ENCODE measurements around the gene FGA.
"Not testable (repeated sequence)": the region's sequence is repeated elsewhere in the genome, so short reads cannot be mapped to it uniquely, and the experiment has no call there.

FGA gene

DNA sequence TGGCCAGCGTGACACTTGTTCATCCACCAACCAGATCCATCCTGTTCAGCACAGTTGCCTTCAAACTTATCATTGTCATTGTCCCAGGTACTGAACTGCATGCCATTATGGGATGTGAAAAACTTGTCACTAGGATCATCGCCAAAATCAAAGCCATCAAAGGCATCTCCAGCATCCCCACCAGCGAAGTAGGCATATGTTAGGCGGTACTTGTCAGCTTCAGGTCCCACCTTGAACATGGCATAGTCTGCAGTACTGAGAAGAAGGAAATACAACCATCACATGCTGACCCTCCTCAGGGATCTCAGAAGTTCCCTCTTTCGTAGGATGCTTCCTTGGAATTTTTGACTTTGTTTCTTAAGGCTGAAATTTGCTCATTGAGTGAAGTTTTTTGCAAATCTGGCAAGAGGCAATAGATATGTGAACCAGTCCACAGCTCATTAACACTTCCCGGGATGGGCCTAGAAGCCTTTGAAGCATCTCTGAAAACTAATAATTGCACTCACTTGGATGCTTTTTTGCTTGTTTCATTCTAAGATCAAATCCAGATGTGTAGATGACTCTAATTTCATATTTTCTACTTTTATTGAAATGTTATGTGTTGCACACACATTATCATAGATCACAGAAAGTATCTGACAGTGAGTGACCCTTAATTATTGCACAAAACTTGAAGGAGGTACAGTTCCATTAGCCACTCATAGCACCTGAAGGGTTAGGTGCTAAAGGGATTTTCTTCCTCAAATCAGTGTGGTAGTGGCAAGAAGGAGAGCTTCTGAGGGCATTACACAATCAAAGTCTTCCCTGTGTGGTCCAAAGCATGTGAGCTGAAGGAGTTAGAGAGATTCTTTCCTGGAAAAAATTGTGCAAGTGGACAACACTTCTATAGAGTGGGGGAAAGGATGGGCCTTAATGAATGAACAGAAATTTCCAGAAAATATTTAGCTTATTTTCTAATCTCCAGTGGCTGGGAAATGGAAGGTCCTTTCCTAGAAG lies 16.5 kb upstream of the FGA start:
- no peak for DNase-seq

DNA sequence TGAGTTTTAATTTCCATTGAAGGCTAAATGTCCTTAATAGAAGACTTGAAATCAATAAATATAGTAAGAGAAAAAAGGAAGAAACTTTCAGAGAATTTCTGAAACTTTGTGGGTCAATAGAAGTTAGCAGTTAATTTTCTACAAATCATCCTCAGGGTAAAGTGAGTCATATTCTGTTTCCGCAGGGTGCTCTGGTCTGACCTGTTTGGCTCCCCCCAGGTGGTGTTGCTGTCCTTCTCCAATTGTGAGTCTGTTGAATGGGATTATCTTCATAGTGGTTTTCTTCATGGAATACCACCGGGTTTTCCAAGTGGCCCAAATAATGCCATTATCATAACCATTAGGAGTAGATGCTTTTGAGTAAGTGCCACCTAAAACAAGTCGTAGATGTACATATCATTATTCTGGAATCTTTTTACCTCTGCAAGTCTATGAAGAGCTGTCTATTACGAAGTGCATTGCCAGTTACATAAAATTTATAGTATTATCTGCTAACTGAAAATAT lies 14.2 kb upstream of the FGA start:
- no peak for DNase-seq

GRCh38 chr4:154603033-154603943 lies 12.7 kb upstream of the FGA start:
- DNase-seq = no peak

DNA sequence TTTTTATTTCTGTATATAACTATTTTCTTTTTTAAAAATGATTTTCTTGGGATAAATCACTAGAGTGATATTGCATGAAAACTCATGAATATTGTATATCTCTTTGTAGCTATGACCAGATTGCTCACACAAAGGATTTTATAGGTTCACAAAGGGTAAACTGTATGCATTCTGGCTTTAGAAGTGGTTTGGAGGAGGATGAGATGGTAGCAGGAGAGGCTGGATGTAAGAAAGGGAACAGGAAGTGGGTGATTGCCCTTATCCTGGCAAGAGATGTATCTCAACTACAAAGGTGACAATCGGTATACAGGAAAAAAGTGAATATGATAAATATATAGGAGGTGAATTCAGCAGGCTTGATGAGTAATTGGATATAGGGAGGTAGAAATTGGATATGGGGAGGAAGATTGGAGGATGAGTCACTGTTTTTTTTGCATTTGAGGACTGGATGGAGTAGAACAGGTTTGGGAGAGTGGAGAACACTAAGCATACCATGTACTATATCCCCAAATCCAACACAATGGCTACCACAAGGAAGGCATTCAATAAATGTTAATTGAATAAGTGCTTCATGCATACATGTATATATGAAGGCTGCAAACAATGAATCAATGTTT lies 12.0 kb upstream of the FGA start:
- peak; percentile 70 for DNase-seq

DNA sequence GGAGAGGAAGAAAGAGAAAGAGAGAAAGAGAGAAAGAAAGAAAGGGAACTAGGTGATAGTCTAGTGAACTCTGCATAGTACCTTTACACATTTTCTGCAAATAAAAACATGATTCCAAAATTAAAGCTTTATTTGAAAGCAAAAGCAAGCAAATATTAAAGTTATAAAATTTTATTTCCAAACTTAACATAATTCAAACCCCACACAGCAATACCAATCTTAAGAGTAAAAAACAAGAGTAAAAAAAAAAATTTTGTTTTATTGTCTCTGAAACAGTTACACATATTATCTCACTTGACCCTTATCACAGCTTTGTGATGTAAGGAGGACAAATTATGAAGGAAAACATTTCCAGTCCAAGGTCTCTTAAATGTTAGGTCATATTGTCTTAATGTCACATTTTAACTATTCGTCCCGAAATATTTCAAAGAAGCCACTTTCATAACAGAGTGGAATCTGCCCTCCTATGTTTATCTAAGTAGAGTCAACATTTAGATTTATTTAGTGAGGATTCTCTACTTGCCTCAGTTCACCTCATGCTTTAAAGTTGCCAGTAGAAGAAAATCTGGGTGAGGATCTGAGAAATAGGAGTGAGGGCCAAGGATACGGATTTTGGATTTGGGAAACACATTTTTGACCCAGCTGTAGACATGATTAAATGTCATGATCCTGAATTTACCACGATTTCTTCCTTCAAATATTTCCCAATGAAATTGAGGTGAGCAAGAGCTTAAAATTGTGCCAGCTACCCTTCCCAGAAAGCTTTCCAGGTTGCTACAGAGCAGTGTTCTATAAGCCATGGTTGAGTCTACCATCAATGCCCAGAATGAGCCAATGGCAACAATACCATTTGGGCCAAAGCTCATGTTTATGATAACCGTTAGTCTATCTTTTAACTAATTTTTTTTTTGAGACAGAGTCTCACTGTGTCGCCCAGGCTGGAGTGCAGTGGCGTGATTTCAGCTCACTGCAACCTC lies 7.5 kb upstream of the FGA start:
- no peak for DNase-seq

GRCh38 chr4:154597281-154597680 lies 6.7 kb upstream of the FGA start:
- not testable (repeated sequence) for DNase-seq

DNA sequence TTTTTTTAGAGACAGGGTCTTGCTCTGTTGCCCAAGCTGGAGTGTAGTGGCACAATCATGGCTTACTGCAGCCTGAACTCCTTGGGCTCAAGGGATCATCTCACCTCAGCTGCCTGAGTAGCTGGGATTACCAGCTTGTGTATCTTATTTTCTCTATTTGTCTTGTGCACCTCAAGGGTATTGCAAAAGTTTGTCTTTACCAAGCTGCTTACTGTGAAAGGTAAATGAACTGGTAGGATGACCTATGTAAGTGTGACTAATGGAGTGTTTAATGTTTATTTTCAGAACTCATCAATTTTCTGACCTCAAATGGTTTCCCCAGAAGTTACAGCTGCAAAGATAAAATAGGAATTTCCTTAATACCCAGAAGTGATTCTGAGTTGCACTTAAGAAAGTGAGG lies 5.3 kb upstream of the FGA start:
- peak; percentile 46 for DNase-seq

- not testable (repeated sequence) for DNase-seq
Observed at GRCh38 chr4:154594343-154594742, 3.8 kb upstream of the FGA start.

- DNase-seq = no peak
Observed at GRCh38 chr4:154593868-154594267, 3.3 kb upstream of the FGA start.

GRCh38 chr4:154591890-154592289 lies 1.3 kb upstream of the FGA start:
- no peak for DNase-seq

GRCh38 chr4:154589296-154590197 lies 995 bp downstream of the FGA start:
- DNase-seq = no peak

GRCh38 chr4:154588198-154588597 lies 2.3 kb downstream of the FGA start:
- DNase-seq = no peak

GRCh38 chr4:154586296-154587033 lies 4.1 kb downstream of the FGA start:
- DNase-seq = no peak

DNA sequence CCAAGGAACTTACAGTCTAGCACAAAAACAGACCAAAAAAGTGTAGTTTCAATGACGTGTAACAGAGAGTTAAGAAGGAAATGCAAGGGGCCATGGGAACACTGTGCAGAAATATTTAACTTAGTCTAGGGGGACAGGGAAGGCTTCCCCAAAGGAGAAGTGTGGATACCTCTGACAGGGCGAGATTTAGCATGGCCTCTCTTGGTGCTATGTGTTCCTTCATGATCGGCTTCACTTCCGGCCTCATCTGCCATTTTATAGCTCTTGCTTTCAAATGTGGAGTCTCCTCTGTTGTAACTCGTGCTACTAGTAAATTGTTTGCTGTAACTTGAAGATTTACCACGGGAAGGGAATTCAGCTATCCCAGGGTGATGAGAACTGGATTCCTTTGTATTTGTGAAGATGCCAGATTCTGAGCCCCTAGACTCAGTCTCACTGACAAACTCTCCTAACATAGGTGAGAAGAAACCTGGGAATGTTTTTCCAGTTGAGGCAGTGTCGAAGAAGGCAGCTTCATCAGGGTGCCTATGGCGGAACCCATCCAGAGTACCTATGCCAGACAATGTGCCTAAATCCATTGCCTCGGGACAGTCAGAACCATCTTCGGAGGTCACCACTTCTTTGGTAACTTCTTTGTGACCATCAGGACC lies 5.0 kb downstream of the FGA start:
- DNase-seq = no peak

- no peak for DNase-seq
Observed at GRCh38 chr4:154584259-154584658, 6.3 kb downstream of the FGA start.

GRCh38 chr4:154583677-154584076 lies 6.9 kb downstream of the FGA start:
- no peak for DNase-seq

- no peak for DNase-seq
Observed at GRCh38 chr4:154583230-154583629, 7.3 kb downstream of the FGA start.

GRCh38 chr4:154582723-154583122 lies 7.8 kb downstream of the FGA start:
- no peak for DNase-seq

DNA sequence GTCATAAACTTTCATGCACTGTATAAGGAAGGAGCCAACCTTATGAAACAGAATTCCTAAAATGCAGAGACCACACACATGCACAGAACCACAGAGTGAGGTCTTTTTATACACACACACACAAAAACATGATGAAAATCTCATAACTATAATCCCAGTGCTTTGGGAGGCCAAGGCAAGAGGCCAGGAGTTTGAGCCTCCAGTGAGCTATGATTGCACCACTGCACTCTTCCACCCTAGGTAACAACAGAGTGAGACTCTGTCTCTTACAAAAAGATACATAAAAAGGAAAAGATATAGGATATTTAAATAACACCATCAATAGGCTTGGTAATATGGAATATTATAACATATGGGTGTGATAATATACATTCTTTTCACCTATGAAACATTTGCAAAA lies 10.6 kb downstream of the FGA start:
- no peak for DNase-seq
